ENCODE data around the gene NPAS1.
A peak's percentile ranks its signal among the peaks of the same experiment; 100 is the strongest.
"Not testable (repeated sequence)": the region's sequence is repeated elsewhere in the genome, so short reads cannot be mapped to it uniquely, and the experiment has no call there.

NPAS1 gene

GRCh38 chr19:47050562-47050961, 30.9 kb downstream of the NPAS1 start:
- not testable (repeated sequence) for DNase-seq

DNA sequence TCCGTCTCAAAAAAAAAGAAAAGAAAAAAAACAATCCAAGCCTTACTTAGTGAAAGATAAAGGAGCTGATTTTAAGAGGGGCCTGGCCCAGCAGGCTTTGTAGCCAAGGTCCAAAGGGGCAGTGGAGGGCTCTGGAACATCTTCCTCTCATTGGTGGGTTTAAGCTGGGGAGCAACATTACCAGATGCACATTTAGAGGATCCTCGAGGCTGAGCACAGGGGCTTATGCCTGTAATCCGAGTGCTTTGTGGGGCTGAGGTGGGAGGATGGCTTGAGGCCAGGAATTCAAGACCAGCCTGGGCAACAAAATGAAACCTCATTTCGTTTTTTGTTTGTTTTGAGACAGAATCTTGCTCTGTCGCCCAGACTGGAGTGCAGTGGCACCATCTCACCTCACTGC, 36.8 kb downstream of the NPAS1 start:
- DNase-seq, result no peak

GRCh38 chr19:47057328-47057727, 37.7 kb downstream of the NPAS1 start:
- peak; percentile 7 for DNase-seq

GRCh38 chr19:47058621-47059022, 39.0 kb downstream of the NPAS1 start:
- no peak for DNase-seq

DNA sequence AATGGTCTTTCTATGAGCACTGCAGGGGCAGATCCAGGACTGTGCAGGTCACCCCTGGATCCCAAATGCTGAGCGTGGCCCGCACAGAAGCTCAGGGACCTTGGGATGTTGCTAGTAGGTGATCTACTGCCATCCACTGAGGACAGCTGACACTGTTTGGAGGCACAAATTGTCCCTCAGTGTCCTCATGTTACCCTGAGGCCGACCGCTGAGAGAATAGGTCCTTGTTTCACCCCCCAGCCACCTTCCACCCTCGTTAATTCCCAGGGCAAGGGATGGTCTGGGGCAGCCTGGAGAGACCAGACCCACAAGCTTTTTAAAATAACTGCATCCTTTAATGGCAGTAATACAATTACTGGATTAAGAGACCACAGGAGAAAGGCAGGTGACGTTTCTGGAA, 44.2 kb downstream of the NPAS1 start:
- DNase-seq, result no peak

DNA sequence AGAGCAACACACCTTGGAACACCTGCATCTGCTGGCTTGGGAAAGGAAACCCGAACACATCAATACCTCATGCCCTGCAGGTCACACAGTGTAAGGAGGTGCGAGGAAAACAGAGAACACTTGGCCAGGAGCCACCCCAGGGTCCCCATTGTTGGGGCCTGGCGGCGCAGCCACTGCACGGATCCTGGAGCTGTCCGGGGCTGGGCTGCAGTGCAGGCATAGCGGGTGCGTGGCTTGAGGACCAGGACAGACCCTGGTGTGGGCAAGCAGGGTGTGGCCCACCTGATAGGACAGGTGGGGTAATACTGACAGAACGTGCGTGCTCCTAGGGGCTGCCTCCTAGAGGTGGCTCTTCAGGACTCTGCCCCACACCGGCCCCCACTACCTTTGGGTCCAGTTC, 45.6 kb downstream of the NPAS1 start:
- no peak for DNase-seq

DNA sequence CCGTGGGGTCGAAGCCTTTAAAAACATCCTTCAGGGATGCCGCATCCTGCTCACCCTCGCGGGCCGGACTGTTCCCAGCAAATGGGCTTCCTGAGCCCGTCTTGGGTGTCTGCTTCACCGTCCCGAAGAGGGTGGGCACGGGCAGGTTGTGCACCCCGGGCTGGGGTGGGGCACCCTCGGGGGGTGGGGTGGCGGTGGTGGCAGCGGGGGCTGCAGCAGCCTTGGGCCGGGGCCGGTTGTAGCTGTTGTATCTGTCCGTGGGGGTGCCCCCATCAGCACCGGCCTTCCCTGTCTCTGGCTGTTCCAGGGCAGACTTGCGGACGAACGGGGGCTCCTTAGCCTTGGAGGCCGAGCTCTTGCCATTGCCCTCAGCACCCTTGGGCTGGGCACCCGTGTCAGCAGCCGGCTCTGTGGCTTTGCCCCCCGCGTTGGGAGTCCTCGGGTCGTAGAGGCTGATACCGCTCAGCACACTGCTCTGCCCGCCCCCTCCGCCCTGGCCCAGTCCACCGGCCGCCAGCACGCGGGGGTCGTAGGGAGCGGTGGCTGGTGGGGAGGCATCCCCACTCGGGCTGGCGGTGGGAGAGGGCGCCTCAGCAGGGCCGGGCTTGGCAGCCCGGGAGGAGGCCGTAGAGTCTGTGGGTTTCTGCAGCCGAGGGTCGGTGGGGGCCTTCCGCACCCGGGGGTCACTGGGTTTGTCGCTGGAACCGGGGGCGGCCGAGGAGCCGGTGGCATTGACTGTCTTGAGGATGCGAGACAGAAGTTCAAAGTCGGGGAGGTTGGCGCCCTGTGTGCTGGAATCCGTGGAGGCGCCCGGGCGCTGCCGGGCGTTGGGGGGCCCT, 47.0 kb downstream of the NPAS1 start:
- DNase-seq, result no peak

- DNase-seq, result no peak
Observed at GRCh38 chr19:47067215-47067847, 47.7 kb downstream of the NPAS1 start.

GRCh38 chr19:47068246-47068645, 48.6 kb downstream of the NPAS1 start:
- no peak for DNase-seq

DNA sequence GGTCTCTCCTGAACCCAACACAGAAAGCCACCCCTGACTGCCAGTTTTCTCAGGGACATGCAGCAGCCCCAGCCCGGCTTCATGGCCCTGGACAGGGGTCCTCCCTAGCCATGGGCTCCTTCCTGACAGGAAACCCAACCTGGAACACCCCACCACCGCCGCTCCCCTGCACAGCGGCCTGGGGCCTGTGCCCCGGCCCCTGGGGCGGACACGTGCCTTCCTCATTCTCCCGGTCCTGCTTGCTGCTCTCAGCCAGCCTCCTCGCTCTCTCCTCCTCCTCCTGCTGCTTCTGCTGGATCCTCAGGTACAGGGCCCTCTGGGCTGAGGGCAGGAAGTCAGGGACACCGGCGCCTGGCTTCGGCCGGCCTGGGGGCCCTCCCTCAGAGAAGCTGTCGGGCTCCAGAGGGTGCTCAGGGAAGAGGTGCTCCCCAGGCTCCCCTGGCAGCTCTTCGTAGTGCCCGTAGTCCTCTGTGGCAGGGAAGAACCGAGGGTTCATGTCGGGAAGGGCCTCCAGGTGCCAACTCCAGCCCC, 49.3 kb downstream of the NPAS1 start:
- no peak for DNase-seq

GRCh38 chr19:47069795-47070194, 50.2 kb downstream of the NPAS1 start:
- no peak for DNase-seq

DNA sequence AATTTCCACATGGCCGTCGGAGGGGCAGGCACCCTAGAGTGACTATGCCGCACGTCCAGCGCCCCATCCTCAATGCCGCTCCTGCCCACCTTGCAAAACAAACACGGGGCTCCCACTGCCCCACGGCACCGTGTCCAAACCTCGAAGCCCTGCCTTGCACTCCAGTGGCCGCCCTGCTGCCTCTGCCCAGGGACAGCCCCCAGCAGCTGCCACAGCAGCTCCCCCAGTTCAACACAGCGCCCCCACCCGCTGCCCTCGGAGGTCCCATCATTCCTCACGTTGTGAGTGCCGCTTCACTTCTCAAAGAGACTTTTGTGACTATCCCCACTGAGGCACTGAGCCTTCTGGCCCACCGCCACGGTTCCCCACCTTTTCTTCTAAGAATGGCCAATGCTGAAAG, 51.1 kb downstream of the NPAS1 start:
- DNase-seq, result no peak

DNA sequence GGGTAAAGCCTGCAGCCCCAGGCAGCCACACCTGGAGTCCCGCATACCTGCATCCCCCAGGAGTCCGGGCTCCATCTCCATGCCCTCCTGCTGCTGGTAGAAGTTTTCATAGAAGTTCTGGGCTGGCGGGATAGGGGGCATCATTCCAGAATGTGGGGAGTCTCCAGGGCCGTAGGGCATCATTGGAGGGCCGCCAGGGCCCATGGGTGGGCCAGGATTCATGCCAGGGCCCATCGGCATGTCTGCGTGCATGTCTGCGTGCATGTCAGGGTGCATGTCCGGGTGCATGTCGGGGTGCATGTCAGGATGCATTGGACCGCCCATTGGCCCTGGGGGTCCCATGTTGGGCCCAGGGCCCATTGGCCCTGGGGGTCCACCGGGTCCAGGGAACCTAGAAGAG, 52.1 kb downstream of the NPAS1 start:
- DNase-seq, result no peak

DNA sequence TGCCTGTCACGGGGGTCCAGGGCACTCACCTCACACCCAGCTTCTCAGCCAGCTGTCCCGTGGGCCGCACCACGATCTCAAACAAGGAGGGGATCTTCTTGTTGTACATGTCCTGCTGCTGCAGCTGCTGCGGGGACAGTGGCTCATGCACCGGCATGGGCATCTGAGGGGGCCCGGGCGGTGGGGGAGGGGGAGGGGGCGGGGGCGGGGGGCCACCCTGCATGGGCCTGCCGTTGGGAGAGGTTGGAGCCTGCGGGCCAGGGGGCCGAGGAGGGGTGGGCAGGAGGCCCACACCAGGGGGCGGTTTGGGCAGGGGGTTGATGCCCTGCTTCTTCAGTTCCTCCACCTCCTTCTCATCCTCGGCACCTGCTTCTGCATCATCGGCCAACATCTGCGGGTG, 52.7 kb downstream of the NPAS1 start:
- DNase-seq, result no peak

DNA sequence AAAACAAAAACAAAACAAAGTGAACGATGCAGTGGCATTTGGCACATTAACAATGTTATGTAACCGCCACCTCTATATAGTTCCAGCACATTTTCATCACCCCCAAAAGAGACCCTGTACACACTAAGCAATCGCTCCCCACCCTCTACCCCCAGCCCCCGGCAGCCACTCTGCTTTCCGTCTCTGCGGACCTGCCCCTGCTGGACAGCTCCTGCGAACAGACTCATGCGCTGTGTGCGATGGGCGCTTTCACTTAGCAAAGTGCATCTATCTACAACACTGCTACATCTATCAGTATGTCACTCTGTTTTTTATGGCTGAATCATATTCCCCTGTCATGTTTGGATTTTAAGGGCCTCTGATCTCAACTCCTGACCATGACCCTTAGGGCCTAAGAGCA, 53.9 kb downstream of the NPAS1 start:
- no peak for DNase-seq

GRCh38 chr19:47074621-47075020, 55.0 kb downstream of the NPAS1 start:
- no peak for DNase-seq

GRCh38 chr19:47075179-47075810, 55.7 kb downstream of the NPAS1 start:
- DNase-seq, result no peak

DNA sequence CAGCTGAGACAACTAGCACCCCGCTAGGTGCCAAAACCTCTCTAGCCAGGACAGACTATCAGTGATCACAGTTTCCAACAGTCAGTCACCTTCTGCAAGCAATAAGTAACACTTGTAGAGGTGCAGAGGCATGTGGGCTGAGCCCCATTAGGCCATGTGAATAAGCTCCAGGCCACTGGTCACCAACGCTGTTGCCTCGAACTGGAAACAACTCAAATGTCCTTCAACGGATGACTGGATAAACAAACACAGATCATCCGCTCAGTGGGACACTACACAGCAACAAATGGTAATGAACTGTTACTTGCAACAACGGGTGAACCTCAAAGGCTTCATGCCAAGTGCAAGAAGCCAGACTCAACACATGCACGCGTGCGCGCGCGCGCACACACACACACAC, 56.3 kb downstream of the NPAS1 start:
- no peak for DNase-seq

DNA sequence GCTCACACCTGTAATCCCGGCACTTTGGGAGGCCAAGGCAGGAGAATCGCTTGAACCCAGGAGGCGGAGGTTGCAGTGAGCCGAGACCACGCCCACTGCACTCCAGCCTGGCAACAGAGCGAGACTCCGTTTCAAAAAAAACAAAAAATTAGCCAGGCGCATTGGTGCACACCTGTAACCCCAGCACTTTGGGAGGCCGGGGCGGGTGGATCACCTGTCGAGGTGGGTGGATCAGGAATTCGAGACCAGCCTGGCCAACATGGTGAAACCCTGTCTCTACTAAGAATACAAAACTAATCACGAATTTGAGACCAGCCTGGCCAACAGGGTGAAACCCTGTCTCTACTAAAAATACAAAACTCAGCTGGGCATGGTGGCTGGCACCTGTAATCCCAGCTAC, 58.7 kb downstream of the NPAS1 start:
- DNase-seq, result not testable (repeated sequence)

DNA sequence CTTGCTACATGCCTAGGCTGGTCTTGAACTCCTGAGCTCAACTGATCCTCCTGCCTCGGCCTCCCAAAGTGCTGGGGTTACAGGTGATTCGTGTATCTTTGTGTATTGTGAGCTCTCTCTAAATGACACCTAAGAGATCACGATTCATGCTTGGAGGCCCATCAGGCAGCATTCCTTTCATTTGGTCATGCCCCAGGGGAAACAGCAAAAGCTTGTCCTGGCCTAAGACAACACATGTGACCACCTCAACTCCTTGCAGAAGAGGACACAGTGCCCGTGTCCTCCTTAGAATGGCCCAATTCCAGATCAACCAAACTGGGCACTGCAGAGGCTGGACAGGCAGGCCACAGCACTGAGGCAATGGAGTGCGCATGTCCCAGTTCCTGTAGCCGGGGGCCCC, 61.5 kb downstream of the NPAS1 start:
- DNase-seq, result no peak

GRCh38 chr19:47082493-47082892, 62.9 kb downstream of the NPAS1 start:
- no peak for DNase-seq

DNA sequence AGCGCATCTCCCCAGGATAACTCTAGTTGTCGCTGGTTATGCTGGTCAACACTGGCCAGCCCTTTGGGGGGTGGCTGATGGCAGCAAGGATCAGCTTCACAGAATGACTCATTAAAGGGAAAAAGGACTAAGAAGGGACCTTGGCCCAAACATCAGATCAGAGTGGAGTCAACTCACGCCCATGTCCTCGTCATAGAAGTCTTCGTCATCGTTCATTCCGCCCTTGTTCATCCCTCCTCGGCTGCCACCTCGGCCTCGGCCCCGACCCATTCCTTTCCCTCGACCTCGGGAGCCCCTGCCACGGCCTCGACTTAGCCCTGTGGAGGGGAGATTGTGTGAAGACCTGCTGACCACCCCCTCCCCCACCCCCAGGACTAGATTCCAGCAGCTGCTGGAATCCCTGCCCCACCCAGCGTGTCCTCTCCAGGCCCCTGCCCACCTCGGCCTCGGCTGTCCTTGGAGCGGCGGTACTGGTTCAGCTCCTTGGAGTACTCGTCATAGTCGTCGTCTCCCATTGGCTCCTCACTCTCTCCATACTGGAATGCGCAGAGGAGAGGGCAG, 65.3 kb downstream of the NPAS1 start:
- DNase-seq, result no peak

GRCh38 chr19:47086280-47086679, 66.6 kb downstream of the NPAS1 start:
- no peak for DNase-seq
